Measurements from ENCODE around the gene ZBTB47.

Gene ZBTB47

GRCh38 chr3:42653560-42654330 lies at the start of gene ZBTB47:
TSS of gene ZBTB47 (plus strand) at chr3:42653697. CDS start at chr3:42658356, 4,659 bp downstream.
- DNase-seq, result peak; percentile 58

GRCh38 chr3:42605546-42606173 lies 47.8 kb upstream of the ZBTB47 start:
- DNase-seq, result no peak

GRCh38 chr3:42608581-42608980 lies 44.9 kb upstream of the ZBTB47 start:
- DNase-seq, result no peak

DNA sequence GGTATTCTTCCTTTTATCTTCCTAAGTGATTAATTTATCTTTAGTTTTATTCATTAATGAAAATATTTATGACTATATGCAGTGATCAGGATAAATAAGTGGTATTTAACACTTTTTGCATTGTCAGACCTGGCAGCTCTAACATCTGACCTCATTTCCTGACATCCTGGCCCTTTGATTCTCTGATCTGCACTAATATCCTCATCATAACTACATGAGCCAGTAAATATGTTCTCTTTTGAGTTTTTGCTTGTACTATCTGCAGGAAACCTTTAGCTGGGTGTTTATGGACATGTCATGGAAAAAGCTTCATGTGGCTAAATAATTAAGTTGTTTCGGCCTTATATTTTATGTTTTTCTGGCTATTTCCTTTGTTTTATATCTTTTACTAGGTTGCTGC lies 42.5 kb upstream of the ZBTB47 start:
- no peak for DNase-seq

- DNase-seq, result no peak
Measured at GRCh38 chr3:42612217-42612616, 41.3 kb upstream of the ZBTB47 start.

GRCh38 chr3:42612928-42613327 lies 40.6 kb upstream of the ZBTB47 start:
- no peak for DNase-seq

DNA sequence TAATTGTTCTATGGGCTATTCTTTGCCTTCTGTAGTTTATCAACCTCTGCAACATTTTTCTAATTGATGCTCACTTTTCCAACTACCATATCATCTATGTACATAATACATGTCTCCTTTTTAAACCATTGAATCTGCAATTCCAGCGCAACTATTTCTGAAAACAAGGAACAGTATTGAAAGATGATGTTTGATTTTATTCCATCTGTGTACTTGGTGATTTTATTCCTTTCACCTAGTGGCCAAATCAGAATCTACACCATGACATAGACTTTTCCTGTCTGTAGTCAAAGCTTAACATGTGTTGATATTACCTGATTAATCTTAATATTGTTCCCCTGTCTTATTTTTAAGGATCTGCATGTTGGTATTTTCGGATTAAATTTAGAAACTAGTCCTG lies 40.0 kb upstream of the ZBTB47 start:
- no peak for DNase-seq

- DNase-seq, result no peak
Measured at GRCh38 chr3:42631620-42632019, 21.9 kb upstream of the ZBTB47 start.

- DNase-seq, result no peak
Measured at GRCh38 chr3:42632146-42632545, 21.4 kb upstream of the ZBTB47 start.

DNA sequence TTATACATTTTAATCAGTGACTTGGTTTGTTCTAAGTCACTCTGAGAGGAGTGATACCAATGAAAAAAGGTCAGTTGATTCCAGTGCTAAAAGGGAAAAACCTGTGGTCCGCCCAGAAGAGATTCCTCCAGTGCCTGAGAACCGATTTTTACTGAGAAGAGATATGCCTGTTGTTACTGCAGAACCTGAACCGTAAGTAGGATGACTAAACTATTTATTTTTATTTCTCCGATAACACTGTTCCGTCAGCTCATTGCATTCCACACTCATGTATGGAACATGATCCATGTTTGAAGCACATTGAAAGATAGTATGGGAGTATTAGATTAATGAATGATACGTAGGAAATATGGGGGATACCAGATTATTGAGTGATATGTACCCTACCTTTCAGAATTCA lies 20.0 kb upstream of the ZBTB47 start:
- no peak for DNase-seq

DNA sequence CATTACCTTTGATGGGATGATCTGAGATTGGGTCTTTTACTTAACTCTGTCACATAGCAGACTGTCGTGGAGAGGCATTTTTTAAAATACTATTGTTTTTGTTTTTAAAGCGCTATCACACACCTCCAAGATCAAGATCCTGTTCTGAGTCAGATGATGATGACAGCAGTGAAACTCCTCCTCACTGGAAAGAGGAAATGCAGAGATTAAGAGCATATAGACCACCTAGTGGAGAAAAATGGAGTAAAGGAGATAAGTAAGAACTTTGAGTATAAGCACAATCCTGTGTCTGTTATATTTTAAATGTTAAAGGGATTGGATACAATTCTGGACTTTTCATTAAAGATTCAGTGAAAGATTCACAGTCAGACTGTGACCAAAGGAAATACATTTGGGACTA lies 18.4 kb upstream of the ZBTB47 start:
- no peak for DNase-seq

GRCh38 chr3:42637001-42637400 lies 16.5 kb upstream of the ZBTB47 start:
- no peak for DNase-seq

DNA sequence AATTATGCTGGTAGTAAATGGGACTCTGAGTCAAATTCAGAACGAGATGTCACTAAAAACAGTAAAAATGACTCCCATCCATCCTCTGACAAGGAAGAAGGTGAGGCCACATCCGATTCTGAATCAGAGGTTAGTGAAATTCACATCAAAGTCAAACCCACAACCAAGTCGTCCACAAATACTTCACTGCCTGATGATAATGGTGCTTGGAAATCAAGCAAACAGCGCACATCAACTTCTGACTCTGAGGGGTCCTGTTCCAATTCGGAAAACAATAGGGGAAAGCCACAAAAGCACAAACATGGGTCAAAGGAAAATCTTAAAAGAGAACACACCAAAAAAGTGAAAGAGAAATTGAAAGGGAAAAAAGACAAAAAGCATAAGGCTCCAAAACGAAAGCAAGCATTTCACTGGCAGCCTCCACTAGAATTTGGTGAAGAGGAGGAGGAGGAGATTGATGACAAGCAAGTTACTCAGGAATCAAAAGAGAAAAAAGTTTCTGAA lies 15.1 kb upstream of the ZBTB47 start:
- no peak for DNase-seq

GRCh38 chr3:42639192-42639591 lies 14.3 kb upstream of the ZBTB47 start:
- DNase-seq, result no peak

DNA sequence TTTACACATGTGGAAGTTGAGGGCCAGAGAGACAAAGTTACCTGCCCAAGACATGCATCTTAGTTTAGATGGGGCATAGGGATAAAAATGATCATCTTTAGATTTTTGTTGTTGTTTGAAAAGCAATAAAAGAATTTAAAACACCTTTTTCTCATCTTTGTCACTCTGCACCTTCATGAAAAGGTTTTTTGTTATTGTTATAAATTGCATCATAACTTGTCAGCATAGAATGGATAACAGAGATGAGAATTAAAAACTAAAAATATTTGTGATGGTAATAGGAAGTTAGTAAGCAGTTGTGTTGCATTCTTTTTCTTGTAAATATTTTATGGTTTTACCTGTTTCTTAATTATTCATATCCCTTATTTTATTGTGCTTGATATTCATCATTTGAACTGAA lies 13.4 kb upstream of the ZBTB47 start:
- DNase-seq, result no peak

GRCh38 chr3:42640771-42641370 lies 12.6 kb upstream of the ZBTB47 start:
- DNase-seq, result no peak

- DNase-seq, result no peak
Measured at GRCh38 chr3:42647821-42648459, 5.6 kb upstream of the ZBTB47 start.

DNA sequence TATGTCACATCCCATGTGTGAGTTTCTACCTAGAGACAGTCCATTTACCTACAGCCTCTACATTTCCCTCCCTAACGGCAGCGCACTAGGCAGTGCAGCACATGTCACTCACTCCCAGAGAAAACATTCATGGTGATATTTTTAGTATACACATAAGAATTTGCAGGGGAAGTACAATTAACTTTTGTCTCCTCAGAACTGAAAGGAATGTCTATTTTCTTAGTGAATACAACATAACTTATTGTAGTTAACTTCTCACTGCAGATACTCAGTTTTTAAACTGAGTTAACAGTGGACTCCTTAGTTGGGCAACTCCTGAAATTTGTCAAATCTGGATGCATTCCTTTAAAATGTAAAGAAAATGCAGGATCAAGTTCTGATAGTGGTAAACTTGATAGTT lies 4.5 kb upstream of the ZBTB47 start:
- DNase-seq, result no peak

- no peak for DNase-seq
Measured at GRCh38 chr3:42649783-42650182, 3.7 kb upstream of the ZBTB47 start.

DNA sequence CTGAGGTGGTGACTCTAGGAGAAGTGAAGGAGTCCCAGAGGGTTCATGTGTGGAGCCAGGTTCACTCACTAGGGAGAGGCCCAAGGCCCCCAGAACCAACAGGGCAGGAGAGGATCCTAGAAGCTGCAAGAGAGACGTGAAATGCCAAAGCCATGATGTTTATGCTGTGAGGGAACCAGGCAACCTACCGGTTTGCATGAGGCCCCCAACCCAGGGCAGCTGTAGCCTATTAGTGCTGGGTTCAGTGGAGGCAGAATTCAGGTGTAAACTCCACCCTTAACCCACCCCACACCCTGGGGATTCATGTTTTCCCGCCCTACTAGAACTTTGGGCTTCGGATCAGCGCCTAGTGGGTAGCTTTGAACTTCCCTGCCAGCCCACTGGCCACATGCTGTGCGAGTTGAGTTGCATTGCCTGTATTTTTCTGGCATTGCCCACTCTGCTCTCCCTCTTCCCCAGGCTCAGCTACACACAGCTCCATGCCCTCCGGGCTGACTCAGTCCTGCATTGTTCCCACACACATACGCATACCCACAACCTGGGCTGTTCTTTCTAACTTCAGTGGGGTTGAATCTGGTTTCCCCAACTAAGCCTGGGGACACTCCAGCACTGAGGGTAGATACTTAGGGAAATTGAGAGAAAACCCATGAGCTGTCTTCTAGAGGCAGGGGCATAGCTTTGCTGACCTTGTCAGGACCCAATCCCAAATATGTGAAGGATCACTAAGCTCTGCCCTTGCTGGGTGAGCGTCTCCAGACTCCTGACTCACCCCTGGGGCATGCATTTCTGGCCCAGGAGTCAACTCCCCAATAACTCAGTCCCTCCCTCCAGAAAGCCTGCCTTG lies 2.0 kb upstream of the ZBTB47 start:
- no peak for DNase-seq

DNA sequence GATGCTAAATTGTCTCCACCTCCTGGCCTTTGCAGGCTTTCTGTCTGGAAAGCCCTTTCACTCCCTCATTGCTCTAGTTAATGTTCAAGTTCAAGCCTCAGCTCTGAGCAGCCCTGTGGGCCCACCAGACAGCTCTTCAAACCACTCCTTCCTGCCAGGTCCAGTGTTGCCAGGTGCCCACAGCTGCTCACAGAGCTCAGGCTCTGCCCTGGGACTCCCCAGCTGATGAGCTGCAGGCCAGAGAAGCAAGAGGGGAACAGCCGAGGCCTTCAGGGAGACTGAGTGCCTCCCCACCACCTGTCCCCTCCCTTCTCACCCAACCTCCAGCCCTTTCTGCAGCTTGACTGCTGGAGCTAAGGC lies 1.3 kb upstream of the ZBTB47 start:
- no peak for DNase-seq

- no peak for DNase-seq
Measured at GRCh38 chr3:42652611-42653302, 740 bp upstream of the ZBTB47 start.

All from activated CD8-positive, alpha-beta memory T cell treated with anti-CD3 and anti-CD28 coated beads, Interleukin-2, amount 50 U/mL, for 48 hours (primary cell).